GM20000 (cell line): ENCODE measurements around the gene MMEL1.

Experiments used
- DNase-seq: peaks from one replicate; pipeline ENCODE4 v3.0.0; 2012; ENCODE audit warnings: low spot score
- CTCF ChIP-seq: IDR thresholded peaks from 2 replicates; pipeline ENCODE4 v1.5.1; 2012; ENCODE audit warnings: mild to moderate bottlenecking, control low read depth; ENCODE audit errors: extremely low read depth, missing control alignments

Gene MMEL1

GRCh38 chr1:2624735-2625300, 8.0 kb downstream of the MMEL1 start:
- DNase-seq: no peak

GRCh38 chr1:2623571-2624337, 9.1 kb downstream of the MMEL1 start:
- DNase-seq: no peak
- no peak for TF ChIP-seq CTCF

More at GRCh38 chr1:2624735-2625300, 8.0 kb downstream of the MMEL1 start:
- no peak for TF ChIP-seq CTCF

GRCh38 chr1:2617971-2618470, 14.8 kb downstream of the MMEL1 start:
- TF ChIP-seq CTCF: no peak
- no peak for DNase-seq

- TF ChIP-seq CTCF: no peak
- DNase-seq: no peak
Measured at GRCh38 chr1:2614145-2614544, 18.7 kb downstream of the MMEL1 start.

- TF ChIP-seq CTCF: no peak
- DNase-seq: no peak
Measured at GRCh38 chr1:2612591-2613365, 20.0 kb downstream of the MMEL1 start.

- no peak for TF ChIP-seq CTCF
- DNase-seq: no peak
Measured at GRCh38 chr1:2611621-2612437, 21.0 kb downstream of the MMEL1 start.
